ENCODE measurements around the gene GPC6.

Gene GPC6

DNA sequence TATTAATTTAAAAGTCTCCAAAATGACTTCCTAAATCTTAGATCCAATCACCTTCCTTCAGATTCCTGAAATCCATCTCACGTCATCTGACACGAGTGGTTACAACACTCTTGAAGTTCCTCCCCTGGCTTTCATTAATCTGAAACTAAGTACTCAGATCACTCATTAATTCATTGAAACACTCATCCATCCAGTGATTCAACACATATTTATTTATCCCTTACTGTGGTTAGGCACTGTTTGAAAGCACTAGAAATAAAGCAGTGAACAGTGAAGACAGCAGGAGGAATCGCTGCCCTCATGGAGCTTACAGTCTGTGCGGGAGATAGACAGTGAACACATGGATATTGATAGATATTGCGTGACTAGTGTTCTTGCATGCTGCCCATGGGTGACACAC lies 780.5 kb downstream of the GPC6 start:
- no peak for DNase-seq

DNA sequence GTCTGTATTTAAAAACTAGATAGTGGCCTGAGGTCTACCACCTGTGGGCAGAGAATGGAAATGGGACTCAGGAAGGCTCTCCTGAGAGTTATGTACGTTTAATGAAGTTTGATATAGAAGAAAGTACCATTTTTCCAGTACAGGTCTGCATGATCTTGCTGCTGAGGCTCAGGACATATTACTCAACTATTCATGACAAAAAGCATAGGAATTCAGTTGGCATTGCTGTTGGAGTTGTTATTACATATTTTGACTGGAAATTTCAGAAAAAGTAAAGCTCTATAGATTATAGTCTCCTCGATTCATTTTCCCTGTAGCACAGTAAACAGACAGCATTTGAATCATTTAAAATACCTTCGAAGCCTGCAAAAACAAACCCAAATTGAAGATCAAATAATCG lies 783.1 kb downstream of the GPC6 start:
- DNase-seq: no peak

DNA sequence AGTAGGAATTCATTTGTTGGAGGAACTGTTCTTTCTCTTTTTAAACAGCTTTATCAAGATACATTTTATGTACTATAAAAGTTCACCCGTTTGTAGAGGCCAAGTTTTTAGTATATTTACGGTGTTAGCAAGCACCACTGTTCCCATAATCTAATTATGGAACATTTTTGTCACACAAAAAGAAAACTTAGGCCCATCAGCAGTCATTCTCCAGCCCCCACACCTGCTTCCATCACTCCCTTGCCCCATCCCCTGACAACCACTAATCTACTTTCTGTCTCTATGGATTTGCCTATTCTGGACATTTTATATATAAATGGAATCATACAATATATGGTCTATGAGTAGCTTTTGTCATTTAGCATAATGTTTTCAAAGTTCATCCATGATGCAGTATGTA lies 787.9 kb downstream of the GPC6 start:
- no peak for DNase-seq

DNA sequence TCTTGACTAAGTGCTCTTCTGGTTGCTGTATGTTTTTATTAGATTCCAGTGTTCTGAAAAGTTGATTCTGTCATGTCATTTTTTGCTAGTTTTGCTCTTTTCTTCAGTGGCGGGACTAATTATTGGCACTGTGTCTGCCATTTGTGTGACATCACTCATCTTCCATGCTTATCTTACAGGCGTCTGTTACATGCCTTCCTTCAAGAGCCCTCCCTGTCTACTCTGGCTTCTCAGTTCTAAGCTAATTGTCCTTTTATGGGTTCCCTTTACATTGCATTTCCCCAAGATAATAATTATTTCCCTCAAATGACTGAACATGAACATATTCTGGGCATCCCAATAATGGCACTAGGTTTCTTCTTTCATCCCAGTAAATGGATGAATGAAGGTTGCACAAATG lies 793.8 kb downstream of the GPC6 start:
- no peak for DNase-seq

DNA sequence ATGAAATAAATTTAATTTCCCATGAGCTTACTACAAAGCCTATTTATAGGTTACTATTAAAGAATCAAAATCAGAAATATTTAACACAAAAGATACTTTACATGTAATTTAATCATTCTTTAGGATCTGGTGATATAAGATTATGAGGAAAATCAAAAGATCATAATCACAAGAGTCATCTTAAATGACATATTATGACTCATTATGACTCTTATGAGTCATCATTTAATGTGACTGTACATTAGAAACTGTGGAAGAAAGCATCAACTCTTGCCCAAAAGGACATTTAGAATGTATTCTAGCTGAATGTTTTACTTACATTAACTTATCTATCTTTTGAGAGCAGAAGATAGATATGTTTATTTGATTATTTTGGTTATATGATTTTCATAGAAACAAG lies 794.2 kb downstream of the GPC6 start:
- peak; percentile 5 for DNase-seq

DNA sequence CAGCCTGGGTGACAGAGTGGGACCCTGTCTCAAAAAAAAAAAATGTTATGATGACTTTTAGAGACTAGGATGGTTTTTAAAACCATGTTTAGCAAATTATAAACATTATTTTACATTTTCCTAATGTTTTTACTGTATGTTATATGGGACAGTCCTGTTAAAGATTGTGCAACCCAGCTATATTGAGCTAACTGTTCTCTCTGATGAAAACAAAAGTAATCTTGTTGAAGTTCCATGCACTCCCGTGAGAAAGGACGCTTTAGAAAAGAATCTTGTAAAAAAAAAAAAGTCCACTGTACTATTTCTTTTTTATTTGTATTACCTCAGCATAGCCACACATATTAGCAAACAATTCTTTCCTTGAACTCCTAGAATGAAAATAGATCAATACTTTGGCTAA lies 801.6 kb downstream of the GPC6 start:
- peak; percentile 20 for DNase-seq

DNA sequence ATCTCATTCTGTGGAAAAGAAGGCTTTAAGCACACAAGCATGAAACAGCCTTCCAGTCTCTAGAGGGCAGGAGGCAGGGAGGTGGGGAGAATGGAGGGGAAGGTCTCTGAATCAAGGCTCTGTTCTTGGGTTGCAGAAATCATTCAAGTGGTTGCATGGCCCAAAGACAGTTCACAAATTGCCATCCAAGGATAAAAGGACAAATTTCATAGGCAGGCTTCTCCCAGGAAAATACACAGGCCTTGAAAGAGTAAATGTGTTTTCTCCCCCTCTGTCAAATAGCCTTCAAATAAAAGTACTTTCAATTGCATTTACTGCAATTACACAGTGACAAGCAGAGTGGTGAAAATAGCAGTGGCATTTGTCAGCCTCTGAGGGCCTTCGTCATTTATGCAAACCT lies 802.0 kb downstream of the GPC6 start:
- DNase-seq: no peak

GRCh38 chr13:94030415-94031119 lies 804.0 kb downstream of the GPC6 start:
- DNase-seq: no peak

- no peak for DNase-seq
Measured at GRCh38 chr13:94031609-94032008, 805.0 kb downstream of the GPC6 start.

- no peak for DNase-seq
Measured at GRCh38 chr13:94033098-94033497, 806.5 kb downstream of the GPC6 start.

- DNase-seq: no peak
Measured at GRCh38 chr13:94033830-94034642, 807.4 kb downstream of the GPC6 start.

DNA sequence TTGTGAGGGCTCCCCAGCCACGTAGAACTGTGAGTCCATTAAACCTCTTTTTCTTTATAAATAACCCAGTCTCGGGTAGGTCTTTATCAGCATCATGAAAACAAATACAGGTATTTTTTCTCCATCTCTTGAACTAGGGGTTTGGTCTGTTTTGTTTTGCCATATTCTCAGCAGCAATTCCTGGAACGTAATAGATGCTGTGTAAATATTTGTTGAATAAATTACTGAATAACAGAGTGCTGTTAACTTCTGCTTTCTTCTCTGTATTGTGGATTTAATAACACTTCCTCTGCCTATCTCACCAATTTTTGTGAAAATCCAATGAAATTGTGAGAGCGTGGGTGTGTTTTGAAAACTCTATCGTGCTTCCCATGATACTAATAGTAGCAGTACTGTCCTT lies 823.4 kb downstream of the GPC6 start:
- DNase-seq: no peak

DNA sequence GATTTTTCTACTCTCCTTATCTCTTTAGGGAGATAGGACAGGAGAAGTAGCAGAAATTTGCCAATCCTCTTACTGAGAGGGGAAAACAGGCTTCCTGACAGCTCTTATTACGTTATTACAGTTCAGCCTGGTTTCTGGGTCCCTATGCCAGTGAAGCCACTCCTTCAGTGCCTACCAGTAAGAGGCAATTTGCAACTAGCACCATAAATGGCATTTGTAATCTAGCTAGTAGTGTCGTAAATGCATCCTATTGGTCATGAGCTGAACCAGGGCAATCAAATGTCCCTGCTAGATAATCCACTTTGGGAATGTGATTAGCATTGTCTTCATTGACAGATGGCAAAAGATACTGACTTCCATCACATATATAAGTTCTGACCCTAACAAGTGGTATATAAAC lies 824.1 kb downstream of the GPC6 start:
- no peak for DNase-seq

DNA sequence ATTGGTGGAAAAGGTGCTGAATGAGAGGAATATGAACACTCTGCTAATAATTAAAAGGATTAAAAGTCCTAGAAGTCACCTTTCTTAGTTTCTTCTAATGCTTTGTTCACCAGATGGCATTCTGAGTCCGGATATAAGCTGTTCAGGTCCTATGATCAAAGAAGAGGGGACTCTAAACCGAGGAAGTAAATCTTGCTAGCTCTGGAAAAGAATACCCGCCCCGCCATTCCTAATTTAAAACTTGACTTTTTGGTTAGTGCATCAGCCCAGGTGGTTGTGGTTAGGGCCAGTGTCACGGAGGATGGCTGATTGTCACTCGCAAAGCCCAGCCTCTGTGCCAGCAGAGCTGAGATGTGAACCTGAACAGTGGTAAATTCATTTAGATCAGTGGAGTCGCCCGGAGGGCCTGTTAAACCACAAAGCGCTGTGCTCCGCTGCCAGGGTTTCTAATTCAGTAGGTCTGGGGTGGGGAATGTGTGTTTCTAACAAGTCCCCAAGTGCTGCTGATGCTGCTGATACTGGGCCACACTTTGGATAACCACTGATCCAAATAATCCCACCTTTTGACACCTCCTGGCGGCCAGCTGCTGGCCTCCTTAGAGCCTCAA lies 827.5 kb downstream of the GPC6 start:
- DNase-seq: no peak

DNA sequence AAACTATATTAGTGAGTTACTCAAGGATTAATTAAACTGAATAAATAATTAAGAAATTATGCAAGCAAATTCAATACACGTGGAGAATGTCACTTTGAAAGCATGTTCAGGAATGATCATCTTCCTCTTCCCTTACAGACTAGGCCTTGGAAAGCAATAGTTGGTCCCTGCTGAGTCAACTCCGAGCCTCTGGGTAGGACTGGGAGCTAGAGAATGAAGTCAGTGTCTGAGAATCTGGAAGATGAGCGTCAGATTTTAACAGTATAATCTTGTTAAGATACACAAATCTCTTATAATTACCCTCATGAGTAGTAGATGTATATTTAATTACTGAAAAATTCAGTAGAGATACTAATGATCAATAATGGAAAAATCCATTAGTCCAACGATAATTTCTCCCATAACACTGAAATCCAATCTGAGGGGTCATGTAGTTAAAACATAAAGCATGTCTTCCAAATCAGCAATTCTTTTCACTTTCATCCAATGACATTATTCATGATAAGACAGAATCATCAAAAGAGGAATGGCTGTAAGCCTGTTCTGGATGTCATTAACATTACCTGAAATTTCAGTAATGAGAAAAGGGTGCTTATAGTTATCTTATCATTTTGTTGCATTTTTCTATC lies 829.9 kb downstream of the GPC6 start:
- no peak for DNase-seq

DNA sequence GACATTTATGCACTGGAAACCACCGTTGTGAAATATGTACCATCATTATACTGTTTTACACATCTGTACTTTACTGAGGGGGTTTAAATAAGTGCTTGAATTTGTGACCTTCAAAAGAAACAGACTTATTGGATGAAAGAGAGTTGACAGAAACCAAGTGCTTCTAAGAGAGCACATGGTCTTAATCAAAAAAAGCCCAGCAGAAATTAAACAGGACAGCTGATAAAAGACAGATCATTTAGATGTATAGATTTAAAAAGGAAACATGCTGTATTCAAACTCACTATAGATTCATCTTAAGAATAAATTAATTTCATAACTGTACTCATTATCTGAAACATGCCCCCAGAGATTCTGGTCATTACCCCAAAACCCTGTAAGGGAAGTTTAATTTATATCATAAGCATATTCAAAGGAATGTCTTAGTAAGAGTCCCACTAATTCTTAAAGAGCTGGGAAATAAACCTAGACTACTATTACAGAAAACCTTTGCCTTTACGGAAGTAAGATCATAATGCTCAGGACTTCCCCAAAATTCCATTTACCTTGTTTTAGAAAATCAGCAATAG lies 831.1 kb downstream of the GPC6 start:
- no peak for DNase-seq

GRCh38 chr13:94058821-94059360 lies 832.3 kb downstream of the GPC6 start:
- no peak for DNase-seq

GRCh38 chr13:94061301-94061700 lies 834.7 kb downstream of the GPC6 start:
- DNase-seq: no peak

- DNase-seq: no peak
Measured at GRCh38 chr13:94063096-94063495, 836.5 kb downstream of the GPC6 start.

GRCh38 chr13:94063848-94064247 lies 837.2 kb downstream of the GPC6 start:
- DNase-seq: no peak

DNA sequence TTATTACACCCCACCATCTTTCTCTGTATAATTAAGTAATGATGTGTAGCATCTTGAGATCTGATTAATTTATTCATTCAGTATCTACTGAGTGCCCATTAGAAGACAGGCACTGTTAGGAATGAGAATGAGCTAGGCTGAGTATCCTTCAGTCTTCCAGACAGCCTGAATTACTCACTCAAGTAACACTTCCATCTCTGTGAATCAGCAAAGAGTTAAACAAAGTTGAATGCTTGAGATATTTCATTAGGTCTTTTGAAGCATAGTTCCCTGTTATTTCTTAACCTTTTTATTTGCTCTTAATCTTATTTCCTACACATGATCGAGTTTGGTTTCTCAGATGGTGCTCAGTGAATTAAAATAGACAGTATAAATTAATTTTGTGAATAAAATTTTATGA lies 839.1 kb downstream of the GPC6 start:
- DNase-seq: no peak

DNA sequence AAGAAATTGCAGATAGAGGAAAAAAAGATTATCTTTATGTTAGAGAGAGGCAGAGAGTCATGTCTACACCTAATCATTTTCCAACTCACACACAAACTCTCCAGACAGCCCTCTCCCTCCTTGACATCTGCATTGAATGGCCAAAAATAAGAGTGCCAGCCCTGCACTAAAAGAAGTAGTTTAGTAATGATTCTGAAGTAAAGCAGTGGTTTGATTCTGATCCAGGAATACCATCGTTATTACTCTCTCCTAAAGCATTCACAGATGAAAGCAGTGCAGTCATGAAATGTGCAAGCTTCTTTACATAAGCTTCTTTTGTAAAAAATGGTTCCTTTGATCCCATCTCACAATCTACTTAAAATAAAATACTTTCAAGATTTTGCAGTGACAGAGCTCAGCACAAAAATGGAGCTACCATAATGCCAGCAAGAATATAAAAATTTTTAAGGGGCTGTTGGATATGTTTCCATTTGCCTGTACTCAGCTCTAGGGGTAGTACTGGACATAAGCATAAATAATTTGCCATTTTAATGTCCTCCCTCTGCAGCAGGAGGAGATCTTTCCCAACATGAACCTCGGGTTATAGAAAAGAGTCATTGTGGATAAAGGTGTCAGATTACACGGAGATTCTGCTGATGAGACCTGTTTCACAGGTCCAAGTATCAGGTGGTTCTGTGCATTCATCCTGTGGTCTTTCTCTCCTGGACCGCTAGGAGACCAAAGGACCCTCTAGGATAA lies 846.6 kb downstream of the GPC6 start:
- no peak for DNase-seq
